GM12872 (cell line): ENCODE measurements around the gene SAMD11.

Source experiments
- CTCF ChIP-seq: IDR thresholded peaks from 3 replicates; pipeline ENCODE4 v1.5.1; 2011; ENCODE audit warnings: low read depth, mild to moderate bottlenecking, low read length, moderate library complexity; ENCODE audit not compliant: insufficient read depth

SAMD11 gene

DNA sequence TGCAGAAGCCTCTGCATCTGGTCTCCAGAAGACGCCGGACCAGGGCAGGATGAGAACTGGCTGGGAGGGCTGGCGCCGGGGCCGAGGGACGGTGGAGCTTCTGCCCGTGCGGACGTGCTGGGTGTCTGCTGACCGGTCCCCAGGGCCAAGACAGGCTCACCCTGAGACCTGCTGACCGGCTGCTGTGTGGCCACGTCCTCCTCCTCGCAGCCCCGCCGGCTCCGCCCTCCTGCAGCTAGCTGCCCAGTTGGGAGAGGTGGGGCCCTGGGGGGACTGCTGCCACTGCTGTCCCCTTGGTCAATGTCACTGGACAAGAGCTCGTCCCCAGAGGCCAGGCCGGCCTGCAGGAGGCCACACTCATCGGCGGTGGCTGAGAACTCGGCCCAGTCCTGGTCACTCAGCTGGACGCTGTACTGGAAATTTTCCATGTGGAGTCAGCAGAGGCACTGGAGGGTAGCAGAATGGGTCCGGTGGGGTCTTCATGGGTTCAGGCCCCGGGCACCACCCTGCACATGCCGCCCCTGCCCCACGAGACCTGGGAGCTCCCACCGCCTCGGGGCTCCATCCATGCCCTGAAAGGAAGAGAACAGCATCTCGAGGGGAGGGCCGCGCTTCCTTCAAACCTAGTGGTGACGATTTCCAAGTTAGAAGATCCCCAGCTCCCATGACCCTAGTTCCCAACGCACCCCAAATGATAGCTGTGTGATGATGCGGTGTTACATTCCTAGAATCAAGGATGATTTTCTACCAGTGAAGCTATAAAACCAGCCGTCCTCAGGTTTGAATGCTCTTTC, 57.1 kb downstream of the SAMD11 start:
- TF ChIP-seq CTCF, result no peak

DNA sequence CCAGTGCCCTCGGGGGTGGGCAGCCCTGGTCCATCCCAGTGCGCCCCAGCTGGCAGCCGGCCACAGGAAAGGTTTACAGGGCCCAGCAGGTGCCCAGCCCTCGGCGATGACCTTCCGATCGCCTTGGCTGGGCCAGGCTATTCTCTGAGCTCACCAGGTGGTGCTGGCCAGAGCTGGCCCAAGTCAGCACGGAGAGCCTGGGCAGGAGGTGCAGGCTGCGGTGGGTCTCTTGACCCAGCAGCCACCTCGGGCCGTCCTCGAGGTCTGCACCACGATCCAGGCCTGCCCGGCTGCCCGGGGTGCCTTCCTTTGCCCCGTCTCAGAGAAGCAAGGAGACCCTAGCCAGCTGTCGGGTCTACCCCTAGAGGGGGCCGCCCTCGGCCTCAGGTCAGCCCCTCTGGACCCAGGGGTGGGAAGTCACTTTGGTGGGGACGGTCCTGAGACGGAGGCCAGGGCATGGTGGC, 57.8 kb downstream of the SAMD11 start:
- no peak for TF ChIP-seq CTCF

- TF ChIP-seq CTCF, result no peak
Observed at GRCh38 chr1:981955-982558, 58.3 kb downstream of the SAMD11 start, which contains the start of gene PERM1. Gene PERM1 (minus strand): TSS chr1:982093. CDS start chr1:981029, 1,064 bp downstream.

- TF ChIP-seq CTCF, result no peak
Observed at GRCh38 chr1:982765-983436, 59.2 kb downstream of the SAMD11 start.

GRCh38 chr1:983798-984475, 60.2 kb downstream of the SAMD11 start:
- TF ChIP-seq CTCF, result peak; percentile 86

DNA sequence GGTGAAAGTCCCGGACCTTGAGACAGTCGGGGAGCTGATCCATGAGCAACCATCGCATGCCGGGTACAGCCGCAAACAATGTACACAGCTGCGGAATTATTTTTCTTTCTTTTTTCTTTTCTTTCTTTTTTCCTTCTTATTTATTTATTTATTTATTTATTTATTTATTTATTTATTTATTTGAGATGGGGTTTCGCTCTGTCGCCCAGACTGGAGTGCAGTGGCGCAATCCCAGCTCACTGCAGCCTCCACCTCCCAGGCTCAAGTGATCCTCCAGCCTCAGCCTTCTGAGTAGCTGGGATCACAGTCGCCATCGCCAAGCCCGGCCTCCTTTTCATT, 60.7 kb downstream of the SAMD11 start:
- TF ChIP-seq CTCF, result no peak

DNA sequence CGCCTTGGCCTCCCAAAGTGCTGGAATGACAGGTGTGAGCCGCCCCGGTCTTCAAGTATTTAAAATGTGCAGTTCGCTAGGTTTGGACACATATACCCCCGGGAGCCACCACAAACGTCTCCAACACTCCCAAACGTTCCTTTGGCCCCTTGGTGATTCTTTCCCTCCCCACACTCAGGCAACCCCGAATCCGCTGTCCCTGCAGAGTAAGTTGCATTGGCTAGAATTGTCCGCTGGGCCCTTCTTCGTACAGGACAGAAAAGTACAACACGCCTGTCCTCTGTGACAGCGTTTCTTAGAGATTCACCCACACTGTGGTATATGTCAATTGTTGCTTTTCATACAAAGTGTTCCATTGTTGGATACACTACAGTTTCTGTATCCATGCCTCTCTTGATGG, 61.4 kb downstream of the SAMD11 start:
- TF ChIP-seq CTCF, result no peak
